PC-3 (cell line): Measurements from ENCODE around the gene MKRN1. TPM values are rescaled to one million over a fixed set of nuclear protein-coding genes. Genes with fewer than 3 reads are reported as not detected.
A peak's percentile ranks its signal among the peaks of the same experiment; 100 is the strongest.

Source experiments
- ATAC-seq: fragments of 200-7000 bp; cut with Tn5 transposase; 2 replicates; pipeline ENCODE4 v1.9.1; 2020; ENCODE audit warnings: mild to moderate bottlenecking, moderate library complexity
- BruUV-seq: library from RNA; stranded (reverse); fragments of 400-500 nt; replicated peaks from 2 replicates; lab custom pipeline; 2021; lab: Mats Ljungman, UMichigan
- CTCF ChIA-PET: fragments of 300-600 bp; sonication (Branson Sonifier 250); formaldehyde crosslinking; loops from one replicate; lab custom pipeline; 2022; ENCODE audit warnings: antibody characterized with exemption; lab: Charles Lee
- POLR2A ChIA-PET: fragments of 300-600 bp; sonication (Branson Sonifier 250); formaldehyde crosslinking; loops from one replicate; lab custom pipeline; 2022; ENCODE audit warnings: antibody characterized with exemption; ENCODE audit not compliant: unreplicated experiment; lab: Charles Lee
- DNase-seq: peaks from one replicate; pipeline ENCODE4 v3.0.0-alpha.2; 2015
- H2AFZ ChIP-seq: fragments of 300-600 bp; sonication (generic); 2 replicates; pipeline ENCODE4 v1.6.0; 2016; ENCODE audit warnings: antibody characterized with exemption, low read length
- H3F3A ChIP-seq: fragments of 300-600 bp; sonication (generic); one replicate; pipeline ENCODE4 v1.6.0; 2017; ENCODE audit warnings: antibody characterized with exemption, low read length, control low read depth, mild to moderate bottlenecking; ENCODE audit not compliant: unreplicated experiment
- H3K27ac ChIP-seq: fragments of 300-600 bp; sonication (generic); 2 replicates; pipeline ENCODE4 v1.5.1; 2016; ENCODE audit warnings: mild to moderate bottlenecking, low read length
- H3K27me3 ChIP-seq: fragments of 300-600 bp; sonication (generic); 2 replicates; pipeline ENCODE4 v1.6.1; 2016; ENCODE audit warnings: low read length, mixed read lengths
- H3K36me3 ChIP-seq: fragments of 300-600 bp; sonication (generic); 2 replicates; pipeline ENCODE4 v1.6.1; 2016; ENCODE audit warnings: low read depth, mixed run types, low read length, mixed read lengths
- H3K4me1 ChIP-seq: fragments of 300-600 bp; sonication (generic); 2 replicates; pipeline ENCODE4 v1.5.1; 2016; ENCODE audit warnings: low read length; ENCODE audit not compliant: insufficient read depth
- H3K4me2 ChIP-seq: fragments of 300-600 bp; sonication (generic); 2 replicates; pipeline ENCODE4 v1.6.0; 2016; ENCODE audit warnings: low read length
- H3K4me3 ChIP-seq: fragments of 300-600 bp; sonication (generic); 2 replicates; pipeline ENCODE4 v1.5.1; 2016; ENCODE audit warnings: mild to moderate bottlenecking, low read length, mixed read lengths
- H3K79me2 ChIP-seq: fragments of 300-600 bp; sonication (generic); 2 replicates; pipeline ENCODE4 v1.6.1; 2017; ENCODE audit warnings: low read length, mixed read lengths
- H3K9ac ChIP-seq: fragments of 300-600 bp; sonication (generic); 2 replicates; pipeline ENCODE4 v1.6.0; 2016; ENCODE audit warnings: mild to moderate bottlenecking, low read length
- H3K9me2 ChIP-seq: fragments of 300-600 bp; sonication (generic); replicated peaks from 2 replicates; pipeline ENCODE4 v1.6.1; 2016; ENCODE audit warnings: mixed run types, low read length, mixed read lengths
- H3K9me3 ChIP-seq: fragments of 300-600 bp; sonication (generic); 2 replicates; pipeline ENCODE4 v1.6.1; 2016; ENCODE audit warnings: low read length, mixed read lengths
- H4K20me1 ChIP-seq: fragments of 300-600 bp; sonication (generic); 2 replicates; pipeline ENCODE4 v1.6.1; 2016; ENCODE audit warnings: low read length, mixed read lengths
- EZH2 ChIP-seq: fragments of 300-600 bp; sonication (generic); IDR thresholded peaks from one replicate; pipeline ENCODE4 v1.6.1; 2017; ENCODE audit warnings: antibody characterized with exemption, mild to moderate bottlenecking, low read length; ENCODE audit not compliant: unreplicated experiment
- EZH2phosphoT487 ChIP-seq: fragments of 300-600 bp; sonication (generic); IDR thresholded peaks from 2 replicates; pipeline ENCODE4 v1.6.1; 2018; ENCODE audit warnings: mild to moderate bottlenecking, antibody characterized with exemption, low read length, borderline replicate concordance
- intact Hi-C: fragments of 100-400 bp; cut with micrococcal nuclease; formaldehyde crosslinking; loops from 2 replicates; pipeline ENCODE4 v1.9.0; 2023
- total RNA-seq: library from RNA; depleted of rRNA; stranded (reverse); fragments of >200 nt; gene quantifications from 2 replicates; pipeline ENCODE4 v1.2.3, GENCODE V29; 2014
- TF ChIP-seq, protein P1 (sequence below): fragments of 300-600 bp; sonication (generic); conservative IDR thresholded peaks from 2 replicates; pipeline ENCODE4 v1.5.1; 2017; ENCODE audit warnings: antibody characterized with exemption, low read depth, mild to moderate bottlenecking, low read length

Gene MKRN1
- total RNA-seq, 1 experiment from 2014 or later = 78.5 TPM

DNA sequence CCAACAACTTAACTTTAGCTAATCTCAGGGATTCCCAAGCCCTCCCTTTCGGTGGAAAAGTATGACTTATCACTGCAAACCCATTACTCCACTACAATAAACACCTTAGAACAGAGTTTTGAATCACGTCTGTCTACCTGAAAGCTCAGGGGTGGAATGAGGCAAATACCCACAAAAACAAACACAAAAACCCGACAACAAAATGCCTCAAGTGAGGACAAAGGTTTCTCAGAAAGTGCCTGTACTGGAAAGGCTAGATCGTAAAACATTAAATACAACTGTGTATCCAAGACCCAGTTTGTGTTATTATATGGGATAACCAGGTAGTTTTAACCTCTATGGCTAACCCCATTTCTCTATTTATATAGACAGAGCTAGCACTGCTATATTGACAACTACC lies 26.0 kb downstream of the MKRN1 start:
- Histone ChIP-seq H3K4me2 (no peak overlapping the region), H3K27me3 (no peaks in the 10 kb centered on the region), H3K27ac (no peak overlapping the region), H3F3A (no peaks in the 10 kb centered on the region), H3K9me3 (no peaks in the 10 kb centered on the region), H3K79me2 (no peaks in the 10 kb centered on the region), H3K9ac (no peak overlapping the region), H3K4me1 (no peaks in the 10 kb centered on the region), H4K20me1 (no peaks in the 10 kb centered on the region), H3K9me2 (no peaks in the 10 kb centered on the region), H2AFZ (no peak overlapping the region), H3K36me3 (peaks cover 36% of the 10 kb centered on the region), H3K4me3 (no peak overlapping the region)
- POLR2A ChIA-PET = no interaction called here
- DNase-seq = peak; percentile 26
- BruUV-seq = TSS peak; percentile 43
- CTCF ChIA-PET = no interaction called here
- TF ChIP-seq, protein P1, sequence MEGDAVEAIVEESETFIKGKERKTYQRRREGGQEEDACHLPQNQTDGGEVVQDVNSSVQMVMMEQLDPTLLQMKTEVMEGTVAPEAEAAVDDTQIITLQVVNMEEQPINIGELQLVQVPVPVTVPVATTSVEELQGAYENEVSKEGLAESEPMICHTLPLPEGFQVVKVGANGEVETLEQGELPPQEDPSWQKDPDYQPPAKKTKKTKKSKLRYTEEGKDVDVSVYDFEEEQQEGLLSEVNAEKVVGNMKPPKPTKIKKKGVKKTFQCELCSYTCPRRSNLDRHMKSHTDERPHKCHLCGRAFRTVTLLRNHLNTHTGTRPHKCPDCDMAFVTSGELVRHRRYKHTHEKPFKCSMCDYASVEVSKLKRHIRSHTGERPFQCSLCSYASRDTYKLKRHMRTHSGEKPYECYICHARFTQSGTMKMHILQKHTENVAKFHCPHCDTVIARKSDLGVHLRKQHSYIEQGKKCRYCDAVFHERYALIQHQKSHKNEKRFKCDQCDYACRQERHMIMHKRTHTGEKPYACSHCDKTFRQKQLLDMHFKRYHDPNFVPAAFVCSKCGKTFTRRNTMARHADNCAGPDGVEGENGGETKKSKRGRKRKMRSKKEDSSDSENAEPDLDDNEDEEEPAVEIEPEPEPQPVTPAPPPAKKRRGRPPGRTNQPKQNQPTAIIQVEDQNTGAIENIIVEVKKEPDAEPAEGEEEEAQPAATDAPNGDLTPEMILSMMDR = no peak
- no peak for TF ChIP-seq EZH2phosphoT487
- peak; percentile 15; the same call in 1 of the 2 replicates for ATAC-seq
- intact Hi-C loops = no loop called here

- H3K9me2 ChIP-seq = no peaks in the 10 kb centered on the region
- no peak overlapping the region for H3K9ac ChIP-seq
- H3K27me3 ChIP-seq = no peaks in the 10 kb centered on the region
- no peak overlapping the region for H3K27ac ChIP-seq
- no peaks in the 10 kb centered on the region for H3K9me3 ChIP-seq
- H3K36me3 ChIP-seq = peaks cover 29% of the 10 kb centered on the region
- H4K20me1 ChIP-seq = no peaks in the 10 kb centered on the region
- DNase-seq (no peak), ATAC-seq (no peak)
- no TSS peak for BruUV-seq
- CTCF ChIA-PET = no interaction called here
- no peak overlapping the region for H3K4me3 ChIP-seq
- TF ChIP-seq, protein P1 = no peak
- no peak for TF ChIP-seq EZH2phosphoT487
- no peak for TF ChIP-seq EZH2
- H2AFZ ChIP-seq = no peak overlapping the region
- no peaks in the 10 kb centered on the region for H3K4me1 ChIP-seq
- no peak overlapping the region for H3K4me2 ChIP-seq
- intact Hi-C loops = no loop called here
- no peaks in the 10 kb centered on the region for H3F3A ChIP-seq
- no peaks in the 10 kb centered on the region for H3K79me2 ChIP-seq
- POLR2A ChIA-PET = no interaction called here
Measured at GRCh38 chr7:140451716-140452115, 27.6 kb downstream of the MKRN1 start.

GRCh38 chr7:140448781-140449480 lies 30.4 kb downstream of the MKRN1 start:
- no peaks in the 10 kb centered on the region for H3K79me2 ChIP-seq
- no peaks in the 10 kb centered on the region for H4K20me1 ChIP-seq
- H3K4me2 ChIP-seq = no peak overlapping the region
- ChIA-PET CTCF (no interaction called here), POLR2A (interaction anchor here (0.7 kb wide), 1 partner anchor 272 kb away, joined by 5 read pairs; no protein-coding TSS in a partner anchor)
- no peaks in the 10 kb centered on the region for H3F3A ChIP-seq
- no peak for TF ChIP-seq EZH2
- intact Hi-C loops = no loop called here
- H3K27me3 ChIP-seq = no peaks in the 10 kb centered on the region
- H3K9me3 ChIP-seq = no peaks in the 10 kb centered on the region
- no peaks in the 10 kb centered on the region for H3K9me2 ChIP-seq
- no peak overlapping the region for H3K9ac ChIP-seq
- H2AFZ ChIP-seq = no peak overlapping the region
- DNase-seq (no peak), ATAC-seq (no peak)
- H3K4me3 ChIP-seq = no peak overlapping the region
- peaks cover 2% of the 10 kb centered on the region; the same call in 1 of the 2 replicates for H3K36me3 ChIP-seq
- BruUV-seq = no TSS peak
- no peaks in the 10 kb centered on the region for H3K4me1 ChIP-seq
- no peak overlapping the region for H3K27ac ChIP-seq
